C4-2B (cell line): ENCODE data around the gene POLR2E.

ENCODE experiments used
- H3K27ac ChIP-seq: fragments of 450-650 bp; 2 replicates; pipeline ENCODE4 v1.5.1; 2017
- CTCF ChIP-seq: fragments of 450-650 bp; conservative IDR thresholded peaks from 2 replicates; pipeline ENCODE4 v1.5.1; 2017; ENCODE audit warnings: mild to moderate bottlenecking
- ZFX ChIP-seq: fragments of 450-650 bp; IDR thresholded peaks from 2 replicates; pipeline ENCODE4 v1.6.1; 2017

Gene POLR2E

GRCh38 chr19:1086613-1087012 lies 8.6 kb downstream of the POLR2E start:
- TF ChIP-seq ZFX (no peak), CTCF (no peak)
- H3K27ac ChIP-seq = no peak overlapping the region

DNA sequence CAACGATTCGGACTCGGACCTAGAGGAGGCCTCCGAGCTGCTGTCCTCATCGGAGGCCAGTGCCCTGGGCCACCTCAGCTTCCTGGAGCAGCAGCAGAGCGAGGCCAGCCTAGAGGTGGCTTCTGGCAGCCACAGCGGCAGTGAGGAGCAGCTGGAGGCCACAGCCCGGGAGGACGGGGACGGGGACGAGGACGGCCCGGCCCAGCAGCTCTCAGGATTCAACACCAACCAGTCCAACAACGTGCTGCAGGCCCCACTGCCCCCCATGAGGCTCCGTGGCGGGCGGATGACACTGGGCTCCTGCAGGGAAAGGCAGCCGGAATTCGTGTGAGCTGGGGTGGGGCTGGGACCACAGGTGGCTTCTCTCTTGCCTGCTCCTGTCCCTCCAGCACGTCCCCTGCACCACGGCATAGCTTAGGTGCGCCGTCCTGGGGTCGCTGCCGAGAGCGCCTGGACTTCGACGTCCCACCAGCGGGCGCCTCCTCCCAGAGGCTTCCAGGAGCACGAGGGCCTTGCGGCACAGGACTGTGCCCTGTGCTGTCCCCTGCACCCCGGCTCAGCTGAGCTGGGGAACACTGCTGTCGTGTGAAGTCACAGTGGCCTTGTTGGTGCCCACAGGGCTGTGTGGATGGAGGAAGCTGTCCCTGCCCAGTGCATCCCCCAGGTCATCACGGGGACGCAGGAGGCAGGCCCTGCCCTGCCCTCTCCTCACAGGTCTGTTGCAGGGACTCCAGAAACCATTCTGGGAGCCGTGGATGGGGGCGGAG lies 9.3 kb downstream of the POLR2E start:
- H3K27ac ChIP-seq = no peak overlapping the region
- TF ChIP-seq CTCF (no peak), ZFX (no peak)

DNA sequence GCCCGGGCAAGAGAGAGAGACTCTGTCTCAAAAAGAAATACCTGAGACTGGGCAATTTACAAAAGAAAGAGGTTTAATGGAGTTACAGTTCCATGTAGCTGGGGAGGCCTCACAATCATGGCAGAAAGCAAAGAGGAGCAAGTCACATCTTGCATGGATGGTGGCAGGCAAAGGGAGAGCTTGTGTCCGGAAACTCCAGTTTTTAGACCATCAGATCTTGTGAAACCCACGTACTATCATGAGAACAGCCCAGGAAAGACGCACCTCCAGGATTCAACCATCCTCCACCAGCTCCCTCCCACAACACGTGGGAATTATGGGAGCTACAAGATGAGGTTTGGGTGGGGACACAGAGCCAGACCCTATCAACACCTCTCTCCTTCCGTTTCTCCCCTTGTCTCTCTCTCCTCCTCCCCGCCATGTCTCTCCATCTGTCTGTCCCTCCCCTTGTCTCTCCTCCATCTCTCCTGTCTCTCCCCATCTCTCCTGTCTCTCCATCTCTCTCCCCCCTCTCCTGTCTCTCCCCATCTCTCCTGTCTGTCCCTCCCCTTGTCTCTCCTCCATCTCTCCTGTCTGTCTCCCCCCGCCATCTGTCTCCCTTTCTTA lies 10.0 kb downstream of the POLR2E start:
- H3K27ac ChIP-seq = no peak overlapping the region
- TF ChIP-seq ZFX (no peak), CTCF (no peak)

- no peak overlapping the region; the same call in 1 of the 2 replicates for H3K27ac ChIP-seq
- TF ChIP-seq ZFX = no peak
- TF ChIP-seq CTCF = no peak
These were observed 10.9 kb downstream of the POLR2E start for GRCh38 chr19:1084024-1084868.

GRCh38 chr19:1082928-1083816 lies 12.0 kb downstream of the POLR2E start:
- peak overlapping the region; percentile 74 for H3K27ac ChIP-seq
- peak; percentile 57; the same call in 1 of the 2 replicates for TF ChIP-seq ZFX
- TF ChIP-seq CTCF = no peak

GRCh38 chr19:1082165-1082927 lies 12.8 kb downstream of the POLR2E start:
- peak overlapping the region; percentile 74 for H3K27ac ChIP-seq
- TF ChIP-seq ZFX (no peak), CTCF (no peak)
